ENCODE data around the gene ACOT2. TPM values are rescaled to one million over a fixed set of nuclear protein-coding genes. Genes with fewer than 3 reads are reported as not detected.

ACOT2 gene
- total RNA-seq, 2 experiments from 2014 or later: 7.9 to 11.7 TPM

GRCh38 chr14:73594491-73594890 is 25.5 kb downstream of the ACOT2 start:
- H4K20me1 ChIP-seq (ENCODE audit: insufficient read depth, low read length): no peaks in the 10 kb centered on the region
- no peaks in the 10 kb centered on the region for H3K9me2 ChIP-seq (ENCODE audit: insufficient read depth, low read length)
- no peak overlapping the region for H2AFZ ChIP-seq (ENCODE audit: low read length)
- no peaks in the 10 kb centered on the region for H3K79me2 ChIP-seq (ENCODE audit: insufficient read depth, low read depth, low read length)
- H3K4me1 ChIP-seq (ENCODE audit: insufficient read depth, low read length, poor library complexity, severe bottlenecking): no peaks in the 10 kb centered on the region
- CTCF ChIA-PET (ENCODE audit: unreplicated experiment): no interaction called here
- BruUV-seq (replicated peaks): no TSS peak
- H3K27ac ChIP-seq (ENCODE audit: low read depth, low read length, poor library complexity, severe bottlenecking): no peak overlapping the region
- no peaks in the 10 kb centered on the region for H3K36me3 ChIP-seq (ENCODE audit: insufficient read depth, low read length)
- no peak for DNase-seq (ENCODE audit: low spot score)
- no peak overlapping the region for H3K4me3 ChIP-seq (ENCODE audit: low read depth, low read length, poor library complexity, severe bottlenecking)
- TF ChIP-seq EZH2phosphoT487 (IDR thresholded peaks at IDR 0.05; ENCODE audit: borderline replicate concordance, low read depth, low read length) (no peak), CTCF (conservative IDR thresholded peaks at IDR 0.05; ENCODE audit: low read length) (no peak)
- H3K9me3 ChIP-seq (ENCODE audit: low read length): no peaks in the 10 kb centered on the region
- no peak overlapping the region for H3K4me2 ChIP-seq (ENCODE audit: low read length)
- intact Hi-C loops (cut with micrococcal nuclease; ENCODE audit: unreplicated experiment): no loop called here
- POLR2A ChIA-PET: no interaction called here

GRCh38 chr14:73599499-73599898 is 30.5 kb downstream of the ACOT2 start:
- DNase-seq (ENCODE audit: low spot score): no peak
- Histone ChIP-seq H3K4me2 (ENCODE audit: low read length) (no peak overlapping the region), H4K20me1 (ENCODE audit: insufficient read depth, low read length) (no peaks in the 10 kb centered on the region), H3K9me2 (ENCODE audit: insufficient read depth, low read length) (no peaks in the 10 kb centered on the region), H3K27ac (ENCODE audit: low read depth, low read length, poor library complexity, severe bottlenecking) (no peak overlapping the region), H3K79me2 (ENCODE audit: insufficient read depth, low read depth, low read length) (no peaks in the 10 kb centered on the region), H3K36me3 (ENCODE audit: insufficient read depth, low read length) (no peaks in the 10 kb centered on the region), H3K9me3 (ENCODE audit: low read length) (no peaks in the 10 kb centered on the region), H3K4me1 (ENCODE audit: insufficient read depth, low read length, poor library complexity, severe bottlenecking) (no peaks in the 10 kb centered on the region), H3K4me3 (ENCODE audit: low read depth, low read length, poor library complexity, severe bottlenecking) (no peak overlapping the region), H2AFZ (ENCODE audit: low read length) (no peak overlapping the region)
- ChIA-PET POLR2A (no interaction called here), CTCF (ENCODE audit: unreplicated experiment) (no interaction called here)
- TF ChIP-seq CTCF (conservative IDR thresholded peaks at IDR 0.05; ENCODE audit: low read length) (no peak), EZH2phosphoT487 (IDR thresholded peaks at IDR 0.05; ENCODE audit: borderline replicate concordance, low read depth, low read length) (no peak)
- BruUV-seq (replicated peaks): no TSS peak
- intact Hi-C loops (cut with micrococcal nuclease; ENCODE audit: unreplicated experiment): no loop called here

GRCh38 chr14:73602994-73603393 is 34.0 kb downstream of the ACOT2 start:
- Histone ChIP-seq H3K79me2 (ENCODE audit: insufficient read depth, low read depth, low read length) (no peaks in the 10 kb centered on the region), H3K36me3 (ENCODE audit: insufficient read depth, low read length) (no peaks in the 10 kb centered on the region), H3K27ac (ENCODE audit: low read depth, low read length, poor library complexity, severe bottlenecking) (no peak overlapping the region), H3K4me1 (ENCODE audit: insufficient read depth, low read length, poor library complexity, severe bottlenecking) (no peaks in the 10 kb centered on the region), H3K4me3 (ENCODE audit: low read depth, low read length, poor library complexity, severe bottlenecking) (no peak overlapping the region), H2AFZ (ENCODE audit: low read length) (no peak overlapping the region), H3K9me3 (ENCODE audit: low read length) (no peaks in the 10 kb centered on the region), H4K20me1 (ENCODE audit: insufficient read depth, low read length) (no peaks in the 10 kb centered on the region), H3K4me2 (ENCODE audit: low read length) (no peak overlapping the region), H3K9me2 (ENCODE audit: insufficient read depth, low read length) (no peaks in the 10 kb centered on the region)
- ChIA-PET CTCF (ENCODE audit: unreplicated experiment) (no interaction called here), POLR2A (no interaction called here)
- no peak for DNase-seq (ENCODE audit: low spot score)
- BruUV-seq (replicated peaks): no TSS peak
- TF ChIP-seq EZH2phosphoT487 (IDR thresholded peaks at IDR 0.05; ENCODE audit: borderline replicate concordance, low read depth, low read length) (no peak), CTCF (conservative IDR thresholded peaks at IDR 0.05; ENCODE audit: low read length) (no peak)
- intact Hi-C loops (cut with micrococcal nuclease; ENCODE audit: unreplicated experiment): no loop called here
